NCI-H2081 (cell line): Measurements from ENCODE around the gene CBX2.
"Not testable (repeated sequence)": the region's sequence is repeated elsewhere in the genome, so short reads cannot be mapped to it uniquely, and the experiment has no call there.

ENCODE experiments used
- DNase-seq, 2 experiments: peaks; one replicate each; lab custom pipeline; 2025; lab: John Stamatoyannopoulos, UW

The CBX2 gene

GRCh38 chr17:79742951-79743476 lies 34.9 kb upstream of the CBX2 start:
- no peak for DNase-seq

GRCh38 chr17:79743614-79744013 lies 34.3 kb upstream of the CBX2 start:
- no peak for DNase-seq

- DNase-seq: no peak
Measured at GRCh38 chr17:79745641-79746105, 32.3 kb upstream of the CBX2 start.

- DNase-seq: no peak
Measured at GRCh38 chr17:79746889-79747507, 30.9 kb upstream of the CBX2 start.

GRCh38 chr17:79747508-79748294 lies 30.2 kb upstream of the CBX2 start:
- DNase-seq: no peak

- DNase-seq: no peak
Measured at GRCh38 chr17:79748295-79749099, 29.5 kb upstream of the CBX2 start.

GRCh38 chr17:79749156-79749815 lies 28.7 kb upstream of the CBX2 start:
- DNase-seq: no peak

- DNase-seq: no peak
Measured at GRCh38 chr17:79749958-79750357, 28.0 kb upstream of the CBX2 start.

- DNase-seq: no peak
Measured at GRCh38 chr17:79750650-79751545, 27.1 kb upstream of the CBX2 start.

GRCh38 chr17:79752175-79752574 lies 25.8 kb upstream of the CBX2 start:
- DNase-seq: no peak

- DNase-seq: no peak
Measured at GRCh38 chr17:79754370-79754769, 23.6 kb upstream of the CBX2 start.

- not testable (repeated sequence) for DNase-seq
Measured at GRCh38 chr17:79754903-79755302, 23.0 kb upstream of the CBX2 start.

GRCh38 chr17:79755591-79755990 lies 22.4 kb upstream of the CBX2 start:
- DNase-seq: no peak

GRCh38 chr17:79757140-79757745 lies 20.7 kb upstream of the CBX2 start:
- DNase-seq: no peak

- no peak for DNase-seq
Measured at GRCh38 chr17:79758271-79758670, 19.7 kb upstream of the CBX2 start.

- no peak for DNase-seq
Measured at GRCh38 chr17:79760197-79760906, 17.6 kb upstream of the CBX2 start.

GRCh38 chr17:79761894-79762589 lies 15.9 kb upstream of the CBX2 start:
- DNase-seq: no peak

- no peak for DNase-seq
Measured at GRCh38 chr17:79765708-79766107, 12.2 kb upstream of the CBX2 start.
